HG03108 (cell line): Measurements from ENCODE around the gene TRAF2.

Experiments
- ATAC-seq: cut with Tn5 transposase; IDR thresholded peaks from one replicate; pipeline ENCODE4 v1.9.1; 2021; ENCODE audit warnings: moderate library complexity; ENCODE audit not compliant: unreplicated experiment

The TRAF2 gene

GRCh38 chr9:136958898-136959850 is 72.9 kb downstream of the TRAF2 start:
- no peak for ATAC-seq

- ATAC-seq, result no peak
Observed at GRCh38 chr9:136960212-136960937, 74.1 kb downstream of the TRAF2 start.

- ATAC-seq, result no peak
Observed at GRCh38 chr9:136960938-136961275, 74.6 kb downstream of the TRAF2 start.

GRCh38 chr9:136961279-136962065 is 75.2 kb downstream of the TRAF2 start:
- no peak for ATAC-seq

- ATAC-seq, result no peak
Observed at GRCh38 chr9:136962163-136962562, 75.8 kb downstream of the TRAF2 start.

GRCh38 chr9:136962701-136963248 is 76.5 kb downstream of the TRAF2 start:
- no peak for ATAC-seq

GRCh38 chr9:136963341-136963740 is 77.0 kb downstream of the TRAF2 start:
- ATAC-seq, result no peak

- no peak for ATAC-seq
Observed at GRCh38 chr9:136963751-136964150, 77.4 kb downstream of the TRAF2 start.

- ATAC-seq, result no peak
Observed at GRCh38 chr9:136964171-136964689, 77.9 kb downstream of the TRAF2 start.

- no peak for ATAC-seq
Observed at GRCh38 chr9:136964833-136965422, 78.6 kb downstream of the TRAF2 start.

GRCh38 chr9:136965771-136966484 is 79.6 kb downstream of the TRAF2 start:
- no peak for ATAC-seq

- no peak for ATAC-seq
Observed at GRCh38 chr9:136968333-136969127, 82.2 kb downstream of the TRAF2 start.

GRCh38 chr9:136969150-136969549 is 82.8 kb downstream of the TRAF2 start:
- no peak for ATAC-seq

- no peak for ATAC-seq
Observed at GRCh38 chr9:136969774-136970173, 83.5 kb downstream of the TRAF2 start.

GRCh38 chr9:136970361-136970760 is 84.0 kb downstream of the TRAF2 start:
- ATAC-seq, result no peak

GRCh38 chr9:136971746-136972145 is 85.4 kb downstream of the TRAF2 start:
- no peak for ATAC-seq

- ATAC-seq, result no peak
Observed at GRCh38 chr9:136972335-136972734, 86.0 kb downstream of the TRAF2 start.

GRCh38 chr9:136972743-136973142 is 86.4 kb downstream of the TRAF2 start:
- no peak for ATAC-seq
